Umbilical cord (tissue), 2 donors: ENCODE results near the gene SMIM36. TPM values are rescaled to one million over a fixed set of nuclear protein-coding genes. Genes with fewer than 3 reads are reported as not detected.
"Not testable (repeated sequence)": the region's sequence is repeated elsewhere in the genome, so short reads cannot be mapped to it uniquely, and the experiment has no call there.

Experiments used
- DNase-seq: peaks from one replicate; pipeline ENCODE4 v3.0.0-alpha.2; 2015; ENCODE audit warnings: low spot score
- total RNA-seq: library from RNA; depleted of rRNA; stranded (reverse); fragments of >200 nt; gene quantifications from one replicate; pipeline ENCODE4 v1.2.3, GENCODE V29; 2014; ENCODE audit warnings: low replicate concordance; ENCODE audit not compliant: insufficient read depth

SMIM36 gene
- total RNA-seq, 1 donor from 2014 or later, result 1.9 TPM

- DNase-seq, result no peak
Observed at GRCh38 chr17:55416470-55417052, 94.7 kb downstream of the SMIM36 start.

- DNase-seq, result no peak
Observed at GRCh38 chr17:55416000-55416399, 95.3 kb downstream of the SMIM36 start.

GRCh38 chr17:55414983-55415382 is 96.3 kb downstream of the SMIM36 start:
- no peak for DNase-seq

- no peak for DNase-seq
Observed at GRCh38 chr17:55413825-55414489, 97.3 kb downstream of the SMIM36 start.

GRCh38 chr17:55411463-55411855 is 99.8 kb downstream of the SMIM36 start:
- no peak for DNase-seq

- DNase-seq, result no peak
Observed at GRCh38 chr17:55410722-55411462, 100.4 kb downstream of the SMIM36 start.

- DNase-seq, result no peak
Observed at GRCh38 chr17:55409030-55409800, 102.0 kb downstream of the SMIM36 start.

- no peak for DNase-seq
Observed at GRCh38 chr17:55407641-55408566, 103.3 kb downstream of the SMIM36 start.

GRCh38 chr17:55405600-55405999 is 105.7 kb downstream of the SMIM36 start:
- no peak for DNase-seq

- DNase-seq, result not testable (repeated sequence)
Observed at GRCh38 chr17:55404197-55404596, 107.1 kb downstream of the SMIM36 start.

GRCh38 chr17:55402374-55402773 is 108.9 kb downstream of the SMIM36 start:
- DNase-seq, result no peak

Other genes starting within 250 kb of the SMIM36 start
- 33.7 TPM for gene HLF, start 246.5 kb downstream of the SMIM36 start, total RNA-seq
- gene MMD, start 89.6 kb downstream of the SMIM36 start, total RNA-seq, result 13.7 TPM
- gene TMEM100, start 211.4 kb upstream of the SMIM36 start, total RNA-seq, result 1.2 TPM
- 7.7 TPM for gene PCTP, start 239.6 kb upstream of the SMIM36 start, total RNA-seq